Ishikawa (cell line): ENCODE measurements around the gene LZTS2.

Experiments
- CEBPB ChIP-seq: IDR thresholded peaks from 2 replicates; pipeline ENCODE4 v1.6.1; 2012
- CREB1 ChIP-seq: IDR thresholded peaks from 2 replicates; pipeline ENCODE4 v1.6.1; 2012; ENCODE audit warnings: low read depth
- EGR1 ChIP-seq: IDR thresholded peaks from 2 replicates; pipeline ENCODE4 v1.6.1; 2012
- EP300 ChIP-seq: IDR thresholded peaks from 2 replicates; pipeline ENCODE4 v1.6.1; 2012; ENCODE audit warnings: borderline replicate concordance
- FOXM1 ChIP-seq: IDR thresholded peaks from 2 replicates; pipeline ENCODE4 v1.6.1; 2012; ENCODE audit warnings: low read depth, borderline replicate concordance
- MAX ChIP-seq: IDR thresholded peaks from 2 replicates; pipeline ENCODE4 v1.6.1; 2012
- NFIC ChIP-seq: IDR thresholded peaks from 2 replicates; pipeline ENCODE4 v1.6.1; 2012
- RAD21 ChIP-seq: IDR thresholded peaks from 2 replicates; pipeline ENCODE4 v1.6.1; 2012; ENCODE audit warnings: low read depth
- REST ChIP-seq: IDR thresholded peaks from 2 replicates; pipeline ENCODE4 v1.6.1; 2012; ENCODE audit warnings: low read depth, mild to moderate bottlenecking
- TAF1 ChIP-seq: IDR thresholded peaks from 2 replicates; pipeline ENCODE4 v1.6.1; 2012; ENCODE audit warnings: low read depth, mild to moderate bottlenecking
- TCF12 ChIP-seq: IDR thresholded peaks from 2 replicates; pipeline ENCODE4 v1.6.1; 2012; ENCODE audit warnings: low read depth
- TEAD4 ChIP-seq: IDR thresholded peaks from 2 replicates; pipeline ENCODE4 v1.6.1; 2012
- USF1 ChIP-seq: IDR thresholded peaks from 2 replicates; pipeline ENCODE4 v1.6.1; 2012
- YY1 ChIP-seq: IDR thresholded peaks from 2 replicates; pipeline ENCODE4 v1.6.1; 2012; ENCODE audit warnings: low read depth
- ZBTB7A ChIP-seq: IDR thresholded peaks from 2 replicates; pipeline ENCODE4 v1.6.1; 2012; ENCODE audit warnings: low read depth

Gene LZTS2

DNA sequence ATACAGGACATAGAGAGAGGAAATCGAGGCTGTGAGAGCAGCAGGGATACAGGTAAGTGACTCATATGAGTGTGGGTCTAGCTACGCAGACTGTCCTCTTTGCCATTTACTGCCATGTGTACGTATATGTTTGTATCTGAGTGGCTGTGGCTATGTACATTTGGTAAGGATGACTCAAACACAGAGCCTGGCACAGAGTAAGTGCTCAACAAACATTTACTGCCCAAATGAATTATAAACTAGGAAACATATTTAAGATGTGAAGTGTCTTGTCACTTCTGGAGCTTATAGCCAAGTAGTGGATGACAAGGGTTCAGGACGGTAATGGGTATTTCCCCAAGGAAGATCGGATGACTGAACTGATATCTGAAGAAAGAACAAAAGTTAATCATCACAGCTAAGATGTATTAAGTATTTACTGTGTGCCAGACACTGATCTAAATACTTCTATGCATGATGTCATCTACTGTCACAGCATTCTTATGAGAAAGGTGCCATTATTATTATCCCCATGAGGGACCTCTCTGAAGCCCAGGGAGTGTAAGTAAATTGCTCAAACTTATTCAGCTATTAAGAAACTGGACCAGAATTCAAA, 18.3 kb upstream of the LZTS2 start:
- TF ChIP-seq FOXM1 (no peak), NFIC (no peak), YY1 (no peak), CEBPB (no peak), TCF12 (no peak), TAF1 (no peak), TEAD4 (no peak), EGR1 (no peak), ZBTB7A (no peak), MAX (no peak), REST (no peak), EP300 (no peak), USF1 (no peak), RAD21 (no peak), CREB1 (no peak)

- no peak for TF ChIP-seq MAX
- no peak for TF ChIP-seq TCF12
- TF ChIP-seq EP300: no peak
- no peak for TF ChIP-seq EGR1
- TF ChIP-seq YY1: no peak
- TF ChIP-seq CREB1: no peak
- TF ChIP-seq FOXM1: no peak
- no peak for TF ChIP-seq ZBTB7A
- TF ChIP-seq NFIC: no peak
- TF ChIP-seq REST: no peak
- no peak for TF ChIP-seq RAD21
- TF ChIP-seq TEAD4: no peak
- no peak for TF ChIP-seq TAF1
These were observed 16.4 kb upstream of the LZTS2 start for GRCh38 chr10:100982916-100983830.

DNA sequence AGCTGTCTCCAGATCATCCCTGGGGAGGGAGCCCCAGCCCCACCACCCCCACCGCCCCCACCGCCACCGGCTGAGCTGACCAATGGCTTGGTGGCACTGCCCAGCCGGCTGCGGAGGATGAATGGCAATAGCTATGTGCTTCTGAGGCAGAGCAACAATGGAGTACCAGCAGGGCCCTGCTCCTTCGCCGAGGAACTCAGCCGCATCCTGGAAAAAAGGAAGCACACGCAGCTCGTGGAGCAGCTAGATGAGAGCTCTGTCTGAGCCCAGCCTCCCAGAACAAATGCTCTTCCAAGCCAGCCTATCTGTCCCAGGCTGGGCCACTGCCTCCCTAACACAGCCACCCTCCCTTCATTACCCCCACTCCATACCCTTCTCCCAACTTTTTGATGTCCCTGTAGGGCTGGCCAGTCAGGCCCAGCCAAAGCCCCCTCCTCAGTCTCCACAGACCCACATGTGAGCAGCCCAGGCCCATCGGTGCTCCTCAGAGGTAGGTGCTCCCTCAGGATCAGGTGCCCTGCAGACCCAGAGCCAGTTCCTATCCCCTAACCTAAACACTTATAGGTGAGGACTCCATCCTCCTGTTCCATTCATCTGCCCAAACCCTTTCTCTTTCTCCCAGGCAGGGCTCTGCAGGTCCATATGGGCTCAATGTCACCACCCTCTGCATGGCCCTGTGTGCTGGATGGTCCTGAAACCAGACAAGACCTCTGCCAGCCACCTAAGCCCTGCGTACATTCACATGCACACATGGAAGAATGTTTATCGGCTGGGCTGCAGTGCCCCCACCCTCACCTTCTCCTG, 15.5 kb upstream of the LZTS2 start:
- TF ChIP-seq CEBPB: no peak
- no peak for TF ChIP-seq CREB1
- TF ChIP-seq REST: no peak
- no peak for TF ChIP-seq RAD21
- no peak for TF ChIP-seq TCF12
- no peak for TF ChIP-seq MAX
- TF ChIP-seq EP300: no peak

GRCh38 chr10:100984672-100985177, 14.9 kb upstream of the LZTS2 start:
- no peak for TF ChIP-seq REST
- no peak for TF ChIP-seq YY1
- no peak for TF ChIP-seq CEBPB
- TF ChIP-seq EGR1: no peak
- no peak for TF ChIP-seq TAF1
- no peak for TF ChIP-seq NFIC
- TF ChIP-seq MAX: no peak
- TF ChIP-seq CREB1: no peak
- no peak for TF ChIP-seq USF1
- TF ChIP-seq EP300: no peak
- no peak for TF ChIP-seq RAD21
- TF ChIP-seq TCF12: no peak
- no peak for TF ChIP-seq TEAD4
- TF ChIP-seq FOXM1: no peak
- TF ChIP-seq ZBTB7A: no peak
